RPMI8226 (cell line): ENCODE measurements around the gene CLTB.

Experiments
- DNase-seq: peaks from one replicate; pipeline ENCODE4 v3.0.0-alpha.2; 2015

The CLTB gene

DNA sequence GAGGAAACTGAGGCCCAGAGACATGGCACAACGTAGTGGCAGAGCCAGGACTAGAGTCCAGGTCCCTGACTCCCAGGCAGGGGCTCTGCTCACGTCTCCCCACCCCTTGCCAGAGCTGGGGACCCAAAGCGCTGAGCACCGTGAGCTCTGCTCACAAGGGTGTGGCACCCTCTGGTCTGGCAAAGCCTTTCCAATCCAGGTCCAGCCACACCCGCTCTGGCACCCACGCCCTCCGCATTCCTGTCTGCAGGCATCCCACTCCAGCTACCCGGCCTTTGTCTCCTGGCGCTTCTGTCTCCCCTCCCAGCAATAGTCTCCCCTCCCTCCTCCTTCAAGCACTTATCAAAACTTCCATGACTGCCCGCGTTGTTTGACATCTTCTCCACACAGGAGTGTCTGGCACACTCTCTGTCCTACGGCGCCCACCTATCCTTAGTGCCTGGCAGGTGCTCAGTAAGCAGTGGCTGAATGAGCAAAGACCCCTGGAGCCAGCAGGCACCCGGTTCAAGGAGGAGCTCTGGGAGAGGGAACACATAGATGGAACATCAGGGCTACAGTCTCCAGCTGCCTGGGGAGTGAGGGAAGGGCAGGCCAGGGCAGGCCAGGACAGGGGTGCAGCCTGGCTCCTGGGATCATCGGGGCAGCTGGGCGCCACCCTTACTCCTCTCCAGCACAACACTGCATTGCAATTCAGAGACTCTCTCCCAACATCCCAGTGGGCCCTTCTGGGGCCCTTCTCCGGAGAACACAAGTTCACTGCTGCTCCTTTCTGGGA, 15.8 kb downstream of the CLTB start:
- DNase-seq, result no peak

DNA sequence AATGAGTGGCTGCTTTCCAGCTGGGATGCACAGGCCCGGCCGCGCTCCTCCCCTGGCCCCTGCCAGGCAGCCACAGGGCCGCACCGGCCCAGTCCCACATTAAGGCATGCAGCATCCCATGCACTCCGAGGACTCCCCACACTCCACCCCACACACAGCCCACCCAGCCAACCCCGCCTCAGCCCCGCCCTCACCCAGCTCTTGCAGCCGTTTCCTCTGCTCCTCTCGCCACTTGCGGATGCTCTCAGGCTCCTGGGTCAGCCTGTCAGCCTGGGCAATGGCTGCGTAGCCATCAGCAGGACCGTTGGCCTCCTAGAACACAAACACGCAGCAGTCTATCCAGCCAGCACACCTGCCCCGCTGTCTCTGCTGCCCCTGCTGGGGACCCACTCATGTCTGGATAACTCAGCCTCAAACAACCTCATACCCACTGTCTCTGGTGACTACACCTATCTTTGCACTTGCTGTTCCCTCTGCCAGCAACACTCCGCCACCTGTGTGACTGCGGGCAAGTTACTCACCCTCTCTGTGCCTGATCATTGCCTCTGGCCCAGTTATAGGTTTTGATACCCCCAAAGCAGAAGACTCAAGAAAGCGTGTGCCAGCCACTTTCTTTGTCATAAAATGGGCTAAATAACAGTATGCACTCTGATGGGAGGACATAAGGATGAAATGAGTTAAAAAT, 18.5 kb downstream of the CLTB start:
- no peak for DNase-seq

DNA sequence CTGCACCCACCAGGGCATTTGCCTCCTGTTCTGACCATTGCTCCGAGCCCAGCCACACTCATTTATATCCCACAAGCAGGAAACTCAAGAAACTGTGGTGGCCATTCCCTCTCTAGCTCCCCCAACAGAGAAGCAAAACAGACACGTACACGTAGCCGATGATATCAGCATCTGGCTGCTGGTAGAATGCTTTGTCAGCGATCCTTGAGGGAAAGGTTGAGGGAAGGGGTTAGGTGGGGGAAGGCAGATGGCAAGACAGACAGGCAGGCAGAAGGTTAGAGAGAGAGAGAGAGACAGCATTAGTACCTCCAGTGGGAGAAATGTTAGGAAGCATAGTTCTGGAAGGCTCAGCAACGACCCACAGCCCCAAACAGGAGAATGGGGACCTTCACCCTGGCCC, 20.0 kb downstream of the CLTB start:
- peak; percentile 90 for DNase-seq

DNA sequence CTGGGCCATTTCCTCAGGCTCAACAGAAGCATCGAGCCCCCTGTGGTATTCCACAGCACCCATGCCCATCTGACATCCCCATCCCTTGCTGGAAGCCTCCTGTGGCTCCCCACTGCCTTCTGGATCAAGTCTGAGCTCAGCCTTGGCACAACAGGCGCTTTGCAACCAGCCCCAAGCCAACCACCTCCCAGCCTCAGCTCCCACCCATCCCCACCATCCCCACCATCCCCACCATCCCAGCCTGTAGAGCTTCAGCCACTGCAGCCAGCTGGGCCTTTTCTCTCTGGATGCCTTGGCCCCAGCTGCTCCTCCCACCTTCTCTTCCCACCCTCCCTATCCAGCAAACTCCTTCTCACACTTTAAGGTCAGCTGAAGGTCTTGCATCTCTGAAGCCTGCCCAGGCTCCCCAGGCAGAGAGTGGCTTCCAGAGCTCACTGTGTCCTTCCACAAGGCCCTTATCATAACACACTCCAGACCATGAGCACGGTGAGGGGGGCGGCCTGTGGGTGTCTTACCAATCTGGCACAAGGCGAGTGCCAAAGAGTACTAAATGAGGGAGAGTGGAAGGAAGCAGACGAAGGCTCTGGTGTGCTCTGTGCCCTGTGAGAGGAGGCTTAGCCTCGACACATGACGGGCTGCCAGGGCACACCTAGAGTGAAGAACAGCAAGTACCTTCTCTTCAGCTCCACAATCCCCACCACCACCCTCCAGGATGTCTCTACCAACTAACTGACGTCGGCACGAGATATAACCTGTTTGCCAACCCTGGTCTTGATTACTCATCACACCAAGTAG, 21.3 kb downstream of the CLTB start:
- no peak for DNase-seq

DNA sequence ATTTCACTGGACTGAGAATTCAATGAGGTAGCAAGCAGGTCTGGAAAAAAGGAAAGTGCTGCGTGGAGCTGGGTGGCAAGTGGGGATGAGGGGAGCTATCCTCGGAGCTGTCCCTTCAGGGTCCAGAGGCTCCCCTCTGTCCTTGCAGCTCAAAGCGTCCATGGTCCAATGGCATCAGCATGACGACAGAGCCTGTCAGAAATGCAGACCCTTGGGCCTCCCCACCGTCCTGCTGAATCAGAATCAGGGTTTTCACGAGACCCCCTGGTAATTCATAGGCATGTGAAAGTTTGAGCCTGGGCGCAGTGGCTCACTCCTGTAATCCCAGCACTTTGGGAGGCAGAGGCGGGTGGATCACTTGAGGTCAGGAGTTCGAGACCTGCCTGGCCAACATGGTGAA, 22.2 kb downstream of the CLTB start:
- DNase-seq, result no peak

DNA sequence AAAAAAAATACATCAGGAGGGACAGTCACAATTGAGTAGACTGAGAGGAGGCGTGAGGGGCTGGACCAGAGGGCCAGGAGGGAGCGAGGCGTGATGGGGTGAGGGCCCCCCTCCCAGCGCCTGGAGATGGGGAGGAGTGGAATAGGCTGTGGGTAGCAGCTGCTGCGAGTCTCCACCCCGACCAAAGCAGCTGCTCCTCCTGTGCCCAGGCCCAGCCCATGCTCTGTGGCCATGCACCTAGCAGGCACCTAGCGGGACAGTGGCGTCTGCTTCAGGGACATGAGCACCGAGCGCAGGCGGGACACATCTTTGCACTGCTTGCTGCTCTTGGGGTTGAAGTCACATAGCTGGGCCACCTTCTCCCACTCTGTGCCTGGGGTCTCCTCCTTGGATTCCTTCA, 23.8 kb downstream of the CLTB start:
- DNase-seq, result no peak

DNA sequence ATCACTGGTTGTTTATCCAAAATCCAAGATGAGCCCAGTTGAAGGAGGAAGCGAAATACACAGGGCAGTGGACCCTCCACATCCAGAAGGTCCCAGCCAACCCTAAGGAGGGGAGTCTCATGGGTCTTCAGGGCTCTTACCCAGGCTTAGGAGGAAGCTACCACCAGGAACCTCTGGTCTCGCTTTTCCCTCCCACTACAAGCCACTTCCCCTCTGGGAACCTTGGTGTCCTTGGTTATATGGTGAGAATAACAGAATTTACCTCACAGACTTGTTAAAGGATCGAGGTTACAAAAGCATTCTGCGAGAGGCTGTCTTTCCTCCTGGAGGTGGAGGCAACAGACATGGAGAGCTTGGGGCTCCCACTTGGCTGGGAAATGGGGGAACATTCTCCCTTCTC, 24.3 kb downstream of the CLTB start:
- no peak for DNase-seq

DNA sequence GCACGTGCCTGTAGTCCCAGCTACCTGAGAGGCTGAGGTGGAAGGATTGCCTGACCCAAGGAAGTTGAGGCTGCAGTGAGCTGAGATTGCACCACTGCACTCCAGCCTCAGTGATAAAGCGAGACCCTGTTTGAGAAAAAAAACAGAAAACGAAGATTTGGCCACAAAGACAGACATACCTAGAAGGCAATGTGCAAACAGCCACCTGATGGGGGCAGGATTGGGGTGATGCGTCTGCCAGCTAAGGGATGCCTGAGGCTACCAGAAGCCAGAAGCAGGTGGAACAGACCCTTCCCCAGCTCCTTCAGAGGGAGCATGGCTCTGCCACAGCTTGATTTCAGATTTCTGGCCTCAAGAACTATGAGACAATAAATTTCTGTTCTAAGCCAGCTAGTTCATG, 24.9 kb downstream of the CLTB start:
- DNase-seq, result no peak

DNA sequence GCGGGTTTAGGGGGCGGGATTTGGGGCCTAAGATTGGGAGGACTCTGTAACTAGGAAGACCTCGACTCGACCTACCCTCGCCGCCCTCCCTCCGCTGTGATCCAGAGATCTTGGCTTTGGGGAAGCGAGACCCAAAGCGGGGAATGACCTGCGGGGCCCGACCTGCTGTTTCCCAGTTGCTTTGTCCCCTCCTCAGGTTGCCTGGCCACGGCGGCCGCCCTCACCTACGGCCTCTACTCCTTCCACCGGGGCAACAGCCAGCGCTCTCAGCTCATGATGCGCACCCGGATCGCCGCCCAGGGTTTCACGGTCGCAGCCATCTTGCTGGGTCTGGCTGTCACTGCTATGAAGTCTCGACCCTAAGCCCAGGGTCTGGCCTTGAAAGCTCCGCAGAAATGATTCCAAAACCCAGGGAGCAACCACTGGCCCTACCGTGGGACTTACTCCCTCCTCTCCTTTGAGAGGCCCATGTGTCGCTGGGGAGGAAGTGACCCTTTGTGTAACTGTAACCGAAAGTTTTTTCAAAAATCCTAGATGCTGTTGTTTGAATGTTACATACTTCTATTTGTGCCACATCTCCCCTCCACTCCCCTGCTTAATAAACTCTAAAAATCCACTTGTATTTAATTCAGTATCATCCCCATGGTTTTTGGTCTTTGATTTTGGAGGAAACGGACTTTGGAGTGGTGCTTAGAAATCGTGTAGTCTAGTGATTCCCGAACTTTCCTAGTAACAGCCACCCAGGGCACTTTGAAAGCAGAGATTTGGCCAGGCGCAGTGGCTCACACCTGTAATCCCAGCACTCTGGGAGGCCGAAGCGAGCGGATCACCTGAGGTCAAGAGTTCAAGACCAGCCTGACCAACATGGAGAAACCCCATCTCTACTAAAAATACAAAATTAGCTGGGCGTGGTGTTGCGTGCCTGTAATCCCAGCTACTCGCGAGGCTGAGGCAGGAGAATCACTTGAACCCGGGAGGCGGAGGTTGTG, 26.9 kb downstream of the CLTB start:
- DNase-seq, result no peak

DNA sequence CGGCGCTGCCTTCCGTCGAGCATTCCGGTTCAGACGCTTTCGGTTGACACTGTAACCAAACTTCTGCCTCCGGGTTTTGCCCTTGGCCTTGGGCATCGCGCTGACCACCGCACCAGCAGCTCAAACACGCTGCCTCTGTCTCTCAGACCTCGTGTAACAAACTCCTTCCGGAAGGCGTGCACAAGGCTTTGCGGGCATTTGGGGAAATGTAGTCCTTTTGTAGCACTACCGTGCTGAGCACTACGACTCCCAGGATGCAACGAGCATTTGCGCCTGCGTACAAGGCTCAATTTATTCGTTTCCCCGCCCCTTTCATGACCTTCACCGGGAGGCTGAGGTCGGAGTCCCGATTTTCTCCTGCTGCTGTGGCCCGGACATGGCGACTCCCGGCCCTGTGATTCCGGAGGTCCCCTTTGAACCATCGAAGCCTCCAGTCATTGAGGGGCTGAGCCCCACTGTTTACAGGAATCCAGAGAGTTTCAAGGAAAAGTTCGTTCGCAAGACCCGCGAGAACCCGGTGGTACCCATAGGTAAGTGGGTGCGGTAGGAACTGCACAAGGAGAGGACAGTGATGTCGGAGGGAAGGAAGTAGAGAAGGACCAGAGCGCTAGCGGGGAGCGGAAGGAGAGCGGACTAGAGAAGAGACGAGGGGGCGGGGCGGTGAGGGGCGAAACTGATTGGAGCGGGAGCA, 27.8 kb downstream of the CLTB start, which contains the start of the genes HIGD2A and NOP16:
TSS of gene HIGD2A (plus strand) at position 308 of the 691 bp plus-strand sequence. CDS start at position 377, 69 bp downstream.
TSS of gene NOP16 (minus strand) at position 155 of the 691 bp plus-strand sequence. CDS start at position 96, 59 bp downstream.
- peak; percentile 99 for DNase-seq

DNA sequence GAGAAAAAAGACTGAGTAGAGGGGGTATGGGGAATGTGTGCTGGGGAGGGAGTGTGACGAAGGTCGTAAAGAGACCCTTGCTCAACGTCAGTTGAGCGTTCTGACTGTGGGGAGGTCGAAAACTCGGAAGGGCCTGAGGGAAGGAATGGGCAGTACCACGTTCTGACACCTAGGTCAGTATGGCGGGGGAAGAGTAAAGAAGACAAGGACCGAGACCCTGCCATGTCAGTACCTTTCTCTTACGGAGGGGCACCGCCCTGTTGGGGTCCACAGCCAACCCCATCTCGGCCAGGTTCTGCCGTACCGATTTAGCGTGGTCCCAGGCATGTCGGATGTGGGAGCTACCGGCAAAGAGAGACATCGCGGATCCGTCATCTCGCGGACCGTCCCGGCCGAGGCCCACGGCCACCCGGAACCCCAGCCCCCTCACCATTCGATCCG, 28.3 kb downstream of the CLTB start:
- DNase-seq, result peak; percentile 35

DNA sequence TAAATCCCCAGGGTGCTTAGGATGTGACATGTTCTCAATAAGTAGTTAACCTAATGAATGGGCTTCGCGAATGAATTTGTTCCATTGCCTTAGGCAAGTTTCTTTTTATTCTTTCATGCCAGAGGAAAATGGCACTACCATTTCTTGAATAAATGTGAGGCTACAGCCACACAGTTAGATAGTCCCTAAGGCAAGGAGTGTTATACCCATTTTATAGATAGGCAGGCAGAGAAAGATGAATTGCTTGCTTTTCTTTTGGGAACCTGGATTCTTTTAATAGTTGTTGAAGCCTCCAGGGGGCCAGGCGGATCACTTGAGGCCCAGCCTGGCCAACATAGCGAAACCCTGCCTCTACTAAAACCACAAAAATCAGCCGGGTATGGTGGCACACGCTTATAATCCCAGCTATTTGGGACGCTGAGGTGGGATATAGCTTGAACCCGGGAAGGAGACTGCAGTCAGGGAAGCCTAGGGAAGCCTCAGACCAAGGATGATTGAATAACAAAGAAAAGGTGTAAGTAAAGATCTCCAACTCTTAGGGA, 28.9 kb downstream of the CLTB start:
- peak; percentile 33 for DNase-seq

DNA sequence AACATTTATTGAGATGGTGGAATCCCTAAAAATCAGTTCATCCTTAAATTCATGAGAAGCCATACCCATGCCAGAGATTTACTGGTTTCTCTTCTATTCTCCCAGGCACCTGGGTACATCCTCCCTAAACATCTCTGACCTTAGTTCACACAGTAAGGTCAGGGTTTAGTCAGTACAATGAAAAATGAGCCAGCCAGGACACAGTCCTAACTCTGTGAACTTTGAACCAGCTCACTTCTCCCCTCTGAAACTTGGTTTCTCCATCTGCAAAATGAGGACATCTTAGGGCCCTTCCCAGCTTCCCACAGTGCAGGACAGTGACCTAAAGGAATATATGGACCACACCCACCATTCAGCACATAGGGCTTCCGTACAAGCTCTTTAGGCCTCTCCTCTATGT, 29.8 kb downstream of the CLTB start:
- no peak for DNase-seq

DNA sequence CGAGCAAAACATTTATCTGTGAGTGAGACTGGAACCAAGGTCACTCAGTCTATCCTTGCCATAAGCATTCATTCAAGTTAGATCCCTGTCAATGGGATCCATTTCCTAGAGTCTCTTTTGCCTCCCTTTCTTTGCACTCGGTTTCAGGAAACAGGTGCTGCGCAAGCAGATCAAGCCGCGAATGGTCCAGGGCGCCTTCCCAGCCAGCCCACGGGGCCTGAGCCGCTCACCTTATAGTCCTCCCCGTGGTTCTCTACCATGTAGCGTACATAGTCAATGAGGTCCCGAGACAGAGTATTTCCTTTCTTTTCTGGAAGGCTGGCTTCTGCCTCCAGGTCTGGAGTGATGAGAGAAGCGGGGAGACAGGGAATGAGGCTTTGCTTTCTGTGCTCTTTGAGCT, 31.3 kb downstream of the CLTB start:
- DNase-seq, result no peak

DNA sequence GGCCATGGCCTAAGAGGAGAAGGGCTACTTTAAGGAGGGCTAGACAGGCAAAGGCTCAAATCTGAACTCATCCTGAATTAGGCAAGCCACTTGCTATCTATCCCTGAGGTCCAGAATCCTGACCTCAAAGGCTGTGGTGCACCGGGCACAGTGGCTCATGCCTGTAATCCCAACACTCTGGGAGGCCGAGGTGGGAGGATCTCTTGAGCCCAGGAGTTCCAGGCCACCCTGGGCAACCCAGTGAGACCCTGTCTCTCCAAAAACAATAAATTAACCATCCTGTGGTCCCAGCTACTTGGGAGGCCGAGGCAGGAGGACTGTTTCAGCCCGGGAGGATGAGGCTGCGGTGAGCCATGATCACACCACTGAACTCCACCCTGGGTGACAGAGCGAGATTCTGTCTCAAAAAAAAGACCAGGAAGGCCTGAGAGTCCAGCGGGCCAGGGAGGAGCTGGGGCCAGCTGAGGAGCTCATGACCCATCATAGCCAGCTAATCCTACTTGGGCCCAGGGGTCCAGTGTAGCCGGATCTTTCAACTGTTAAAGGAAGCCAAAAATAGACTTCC, 31.9 kb downstream of the CLTB start:
- no peak for DNase-seq

DNA sequence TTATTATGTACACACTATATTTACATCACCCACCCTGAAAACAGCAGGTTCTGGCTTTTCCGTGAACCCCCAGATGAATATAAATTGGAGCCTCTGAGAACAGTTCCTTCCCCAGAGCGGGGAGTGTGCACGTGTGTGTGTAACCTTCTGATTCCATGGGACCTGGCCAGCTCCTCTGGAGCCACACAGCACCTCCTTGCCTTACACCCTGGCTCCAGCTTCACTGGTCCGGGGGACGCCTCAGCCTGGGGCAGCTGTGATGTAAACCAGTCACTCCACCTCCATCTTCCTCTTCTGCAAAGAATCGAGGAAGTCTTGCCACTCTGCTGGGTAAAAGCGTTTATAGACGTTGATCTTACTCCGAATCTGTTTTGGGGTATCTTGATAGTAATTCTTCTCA, 32.4 kb downstream of the CLTB start:
- DNase-seq, result no peak

DNA sequence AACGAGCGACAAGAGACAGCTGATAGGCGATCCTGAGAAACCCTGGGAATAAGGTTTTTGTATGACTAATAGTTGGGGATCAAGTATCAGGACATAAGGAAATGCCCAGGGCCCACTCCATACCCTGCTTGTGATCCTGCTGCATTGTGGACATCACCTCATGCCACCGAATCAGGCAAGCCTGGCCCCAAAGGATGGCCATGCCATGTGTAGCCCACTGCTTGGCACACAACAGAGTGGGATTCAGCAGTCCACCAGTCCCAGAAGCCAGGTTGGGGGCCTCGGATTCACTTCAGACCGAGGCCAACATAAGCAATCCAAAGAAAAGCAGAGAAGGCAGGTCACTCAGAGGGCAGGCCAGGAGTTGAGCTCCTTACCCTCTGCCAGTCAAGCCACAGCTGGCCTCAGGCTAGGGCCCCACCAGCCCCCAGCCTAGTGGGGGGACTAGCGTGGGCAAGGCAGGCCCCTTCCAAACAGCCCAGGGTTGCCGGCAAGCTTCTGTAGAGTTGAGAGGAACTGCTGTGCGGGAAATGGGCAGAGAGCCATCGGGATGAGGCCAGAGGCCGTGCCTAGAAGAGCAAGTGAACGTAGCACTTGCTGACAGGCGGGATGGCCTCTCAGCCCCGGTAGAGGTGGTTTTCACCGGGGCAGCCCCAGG, 33.0 kb downstream of the CLTB start:
- DNase-seq, result no peak

DNA sequence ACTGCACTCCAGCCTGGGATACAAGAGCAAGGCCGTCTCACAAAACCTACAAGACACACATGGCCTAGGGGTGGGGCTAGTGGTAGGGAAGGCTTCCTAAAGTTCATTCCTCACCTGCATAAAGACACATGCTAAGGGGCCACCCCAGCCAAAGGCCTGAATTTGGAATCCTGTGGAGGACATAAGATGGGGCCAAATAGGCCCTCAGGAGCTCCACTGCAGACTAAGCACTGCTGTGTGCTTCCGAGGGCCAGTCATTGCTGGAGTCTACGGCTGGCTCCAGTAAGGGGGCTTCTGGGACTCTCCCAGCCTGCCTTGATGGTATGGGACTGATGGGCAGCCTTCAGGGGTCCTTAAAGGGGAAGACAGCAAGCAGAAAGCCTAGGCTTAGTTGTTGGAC, 33.6 kb downstream of the CLTB start:
- no peak for DNase-seq

DNA sequence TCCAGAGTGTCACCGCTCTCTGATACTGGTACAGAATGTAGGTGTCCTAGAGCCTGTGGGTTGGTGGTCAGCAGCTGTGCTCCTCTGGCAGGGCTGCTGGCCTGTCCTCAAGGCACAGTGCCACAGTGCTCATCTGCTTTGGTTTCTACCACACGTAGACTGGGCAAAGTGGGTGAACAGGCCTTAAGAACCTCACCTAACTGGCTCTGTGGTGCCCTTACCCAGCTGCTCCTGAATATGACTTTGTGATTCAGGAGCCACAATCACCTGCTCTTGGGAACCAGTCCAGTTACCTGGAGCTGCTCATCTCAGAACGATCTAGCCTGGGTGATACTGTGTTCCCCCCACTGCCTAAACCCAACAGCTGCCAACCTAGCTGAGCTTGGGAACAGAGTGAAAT, 34.4 kb downstream of the CLTB start:
- no peak for DNase-seq

DNA sequence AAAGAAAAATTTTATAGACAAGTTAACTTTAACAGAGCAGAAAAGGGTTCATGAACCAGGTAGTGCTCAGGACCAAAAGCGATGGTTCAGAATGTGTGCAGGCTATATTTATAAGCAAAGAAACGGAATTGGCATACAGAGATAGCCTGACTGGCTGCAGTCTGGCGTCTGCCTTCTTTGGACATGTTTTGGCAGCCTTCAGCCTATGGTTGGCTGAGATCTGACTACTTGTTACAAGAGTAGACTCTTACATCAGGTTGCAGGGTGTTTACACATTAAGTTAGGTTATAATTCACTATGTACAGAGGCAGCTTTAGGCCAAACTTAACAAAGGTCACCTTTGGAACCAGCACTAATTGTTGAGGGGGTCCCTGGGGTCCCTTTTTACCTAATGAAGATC, 34.9 kb downstream of the CLTB start:
- no peak for DNase-seq
